Right kidney (tissue), 1 donor: ENCODE data around the gene KLK8.

ENCODE experiments used
- DNase-seq: peaks from one replicate; pipeline ENCODE4 v3.0.0-alpha.2; 2016

KLK8 gene

DNA sequence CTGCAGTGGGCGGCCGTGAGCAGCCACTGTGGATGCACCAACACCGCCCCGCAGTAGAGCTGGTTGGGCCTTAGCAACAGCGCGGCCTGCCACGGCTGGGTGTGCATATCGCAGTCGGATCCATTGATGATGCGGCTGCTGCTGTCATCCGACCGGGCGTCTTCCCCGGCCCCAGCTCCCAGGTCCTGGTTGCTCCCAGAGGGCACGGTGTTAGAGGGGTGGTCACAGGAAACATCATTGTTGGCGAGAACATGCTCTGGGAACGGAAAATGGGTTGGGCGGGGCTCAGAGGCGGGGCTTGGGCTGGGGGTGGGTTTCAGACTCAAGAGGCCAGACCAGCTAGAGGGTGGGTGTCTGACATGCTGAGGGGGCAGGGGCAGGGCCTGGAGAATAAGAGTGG is 51.5 kb downstream of the KLK8 start:
- DNase-seq = no peak

DNA sequence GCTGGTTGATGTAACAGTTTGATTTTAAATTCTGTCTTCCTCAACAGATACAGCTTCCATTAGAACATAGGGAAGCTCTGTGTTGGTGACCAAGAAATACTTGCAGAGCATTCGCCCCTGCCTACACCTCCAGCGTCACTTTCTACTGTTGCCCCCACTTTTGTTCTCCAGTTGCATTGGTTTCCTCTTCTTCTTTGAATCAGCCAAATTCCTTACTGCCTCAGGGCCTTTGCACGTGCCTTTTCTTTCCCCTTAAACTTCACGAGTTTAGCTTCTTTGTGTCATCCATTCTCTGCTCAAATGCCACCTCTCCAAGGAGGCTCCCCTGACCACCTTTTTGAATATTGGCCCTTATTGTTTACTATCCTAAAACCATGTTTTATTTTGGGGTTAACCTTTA is 54.3 kb downstream of the KLK8 start:
- DNase-seq = no peak
